ENCODE measurements around the gene GPRIN3. TPM values are rescaled to one million over a fixed set of nuclear protein-coding genes. Genes with fewer than 3 reads are reported as not detected.
"Not testable (repeated sequence)": the region's sequence is repeated elsewhere in the genome, so short reads cannot be mapped to it uniquely, and the experiment has no call there.

The GPRIN3 gene
- total and polyA plus RNA-seq, 2 donors (not counting 3 experiments of a cell fraction or from before 2014, with no cell fraction given), result 0.17 to 2.2 TPM

- H3K27me3 ChIP-seq (ENCODE audit: control insufficient read depth in 2 of 2, insufficient read depth in 2 of 2, low read length in 2 of 2), result no peaks in the 10 kb centered on the region
- POLR2A ChIA-PET, result no interaction called here
- no peak overlapping the region for H2AFZ ChIP-seq (ENCODE audit: low read depth, low read length)
- no peak for DNase-seq (ENCODE audit: low read depth, low spot score)
- TF ChIP-seq MYC (IDR thresholded peaks at IDR 0.05; ENCODE audit: low read depth, low read length), result no peak
- TF ChIP-seq JUN (IDR thresholded peaks at IDR 0.05; ENCODE audit: borderline replicate concordance, insufficient read depth, insufficient read length, low read depth), result no peak
- no peak for TF ChIP-seq GATA2 (IDR thresholded peaks at IDR 0.05; ENCODE audit: insufficient read depth, insufficient read length, low read depth, low read length)
- no peak for TF ChIP-seq POLR2AphosphoS5 (IDR thresholded peaks at IDR 0.05; ENCODE audit: insufficient read depth, low read depth, low read length)
- no peak for TF ChIP-seq POLR2A (IDR thresholded peaks at IDR 0.05; ENCODE audit: low read depth, low read length)
- TF ChIP-seq EZH2 (IDR thresholded peaks at IDR 0.05; ENCODE audit: borderline replicate concordance, low read depth, low read length, severe bottlenecking), result no peak
- no peak for TF ChIP-seq CTCF (IDR thresholded peaks at IDR 0.05; ENCODE audit: extremely low read depth in 1 of 2, insufficient read depth in 1 of 2, low read depth in 1 of 2, low read length in 2 of 2)
- TF ChIP-seq FOS (IDR thresholded peaks at IDR 0.05; ENCODE audit: borderline replicate concordance, insufficient read depth, low read length), result no peak
- no peak for TF ChIP-seq MAX (IDR thresholded peaks at IDR 0.05; ENCODE audit: insufficient read depth, insufficient read length)
- no peak overlapping the region for H3K4me3 ChIP-seq (replicated peaks in 1 of 3; ENCODE audit: insufficient read depth in 1 of 3, low read depth in 1 of 3, low read length in 3 of 3)
- H3K9me3 ChIP-seq (replicated peaks; ENCODE audit: control insufficient read depth, insufficient read depth, low read length), result no peaks in the 10 kb centered on the region
- no peaks in the 10 kb centered on the region for H3K4me1 ChIP-seq (ENCODE audit: control insufficient read depth, extremely low read depth, insufficient read depth, low read length)
- intact Hi-C loops (cut with micrococcal nuclease) (no loop called here), dilution Hi-C loops (cut with MboI; ENCODE audit: extremely low pct_ligation_motif_present, low sequenced_read_pairs) (no loop called here)
- H3K36me3 ChIP-seq (ENCODE audit: control insufficient read depth in 2 of 2, extremely low read depth in 1 of 2, insufficient read depth in 2 of 2, low read length in 2 of 2), result no peaks in the 10 kb centered on the region
- CTCF ChIA-PET, result no interaction called here
- FAIRE-seq, result no peak
- no TSS peak for BruUV-seq (replicated peaks)
- H3K9ac ChIP-seq (replicated peaks; ENCODE audit: extremely low read depth, insufficient read depth, low read length), result no peak overlapping the region
- H3K4me2 ChIP-seq (ENCODE audit: insufficient read depth, low read length), result no peak overlapping the region
- no peaks in the 10 kb centered on the region for H4K20me1 ChIP-seq (replicated peaks; ENCODE audit: control insufficient read depth, extremely low read depth, insufficient read depth, low read length)
- H3K79me2 ChIP-seq (ENCODE audit: control insufficient read depth, insufficient read depth, low read length), result no peaks in the 10 kb centered on the region
- no peaks in the 10 kb centered on the region for H3K9me1 ChIP-seq (replicated peaks; ENCODE audit: control insufficient read depth, extremely low read depth, insufficient read depth, low read length)
- no peak overlapping the region for H3K27ac ChIP-seq (ENCODE audit: insufficient read depth, low read depth, low read length)
Measured at GRCh38 chr4:89203902-89204301, 103.7 kb downstream of the GPRIN3 start.

GRCh38 chr4:89199394-89199793 is 108.2 kb downstream of the GPRIN3 start:
- not testable (repeated sequence) for BruUV-seq (replicated peaks)

More at GRCh38 chr4:89199394-89199793, 108.2 kb downstream of the GPRIN3 start:
- DNase-seq (ENCODE audit: low read depth, low spot score); FAIRE-seq; H3K4me3 ChIP-seq (replicated peaks in 1 of 3; ENCODE audit: insufficient read depth in 1 of 3, low read depth in 1 of 3, low read length in 3 of 3); H3K36me3 ChIP-seq (ENCODE audit: control insufficient read depth in 2 of 2, extremely low read depth in 1 of 2, insufficient read depth in 2 of 2, low read length in 2 of 2); H3K9me3 ChIP-seq (replicated peaks; ENCODE audit: control insufficient read depth, insufficient read depth, low read length); dilution Hi-C loops (cut with MboI; ENCODE audit: extremely low pct_ligation_motif_present, low sequenced_read_pairs); H3K79me2 ChIP-seq (ENCODE audit: control insufficient read depth, insufficient read depth, low read length); H3K4me2 ChIP-seq (ENCODE audit: insufficient read depth, low read length); H3K9ac ChIP-seq (replicated peaks; ENCODE audit: extremely low read depth, insufficient read depth, low read length); CTCF ChIA-PET; intact Hi-C loops (cut with micrococcal nuclease); H3K27me3 ChIP-seq (ENCODE audit: control insufficient read depth in 2 of 2, insufficient read depth in 2 of 2, low read length in 2 of 2); POLR2A ChIA-PET; H3K9me1 ChIP-seq (replicated peaks; ENCODE audit: control insufficient read depth, extremely low read depth, insufficient read depth, low read length); H3K27ac ChIP-seq (ENCODE audit: insufficient read depth, low read depth, low read length); H2AFZ ChIP-seq (ENCODE audit: low read depth, low read length); H3K4me1 ChIP-seq (ENCODE audit: control insufficient read depth, extremely low read depth, insufficient read depth, low read length); H4K20me1 ChIP-seq (replicated peaks; ENCODE audit: control insufficient read depth, extremely low read depth, insufficient read depth, low read length): not testable (repeated sequence)
